ENCODE measurements around the gene KIZ.
"Not testable (repeated sequence)": the region's sequence is repeated elsewhere in the genome, so short reads cannot be mapped to it uniquely, and the experiment has no call there.

The KIZ gene

DNA sequence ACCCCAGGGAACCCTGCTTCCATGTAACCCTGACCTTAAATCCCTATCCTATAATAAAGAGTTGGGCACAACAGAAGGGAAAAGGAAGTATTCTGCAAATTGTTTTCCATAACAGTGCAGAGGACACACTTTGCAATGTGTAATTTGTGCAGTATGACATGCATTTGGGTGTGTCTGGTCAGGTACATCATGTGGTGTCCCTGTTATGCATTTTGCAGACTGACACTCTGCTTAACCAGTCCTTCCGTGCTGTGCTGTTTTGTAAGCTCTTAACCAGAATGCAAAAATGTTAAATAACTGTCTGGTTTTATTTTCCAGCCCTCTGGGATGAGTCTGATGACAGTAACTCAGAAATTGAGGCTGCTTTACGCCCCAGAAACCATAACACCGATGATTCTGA lies 120.3 kb downstream of the KIZ start:
- no peak overlapping the region for H3K4me3 ChIP-seq
- no peaks in the 10 kb centered on the region for H3K36me3 ChIP-seq (ENCODE audit: insufficient read depth, low read length)
- no peak for DNase-seq (ENCODE audit: low read depth, low spot score)
- TF ChIP-seq FOXP2 (optimal IDR thresholded peaks at IDR 0.05; ENCODE audit: control extremely low read depth, extremely low read length, insufficient read depth) (no peak), EZH2 (IDR thresholded peaks at IDR 0.05) (no peak), POLR2AphosphoS5 (IDR thresholded peaks at IDR 0.05; ENCODE audit: borderline replicate concordance, low read depth, low read length) (no peak)
- no peak overlapping the region for H3K27ac ChIP-seq
- no peaks in the 10 kb centered on the region for H3K9me3 ChIP-seq (ENCODE audit: low read depth, low read length)
- H3K9ac ChIP-seq (ENCODE audit: insufficient read length) = no peak overlapping the region

DNA sequence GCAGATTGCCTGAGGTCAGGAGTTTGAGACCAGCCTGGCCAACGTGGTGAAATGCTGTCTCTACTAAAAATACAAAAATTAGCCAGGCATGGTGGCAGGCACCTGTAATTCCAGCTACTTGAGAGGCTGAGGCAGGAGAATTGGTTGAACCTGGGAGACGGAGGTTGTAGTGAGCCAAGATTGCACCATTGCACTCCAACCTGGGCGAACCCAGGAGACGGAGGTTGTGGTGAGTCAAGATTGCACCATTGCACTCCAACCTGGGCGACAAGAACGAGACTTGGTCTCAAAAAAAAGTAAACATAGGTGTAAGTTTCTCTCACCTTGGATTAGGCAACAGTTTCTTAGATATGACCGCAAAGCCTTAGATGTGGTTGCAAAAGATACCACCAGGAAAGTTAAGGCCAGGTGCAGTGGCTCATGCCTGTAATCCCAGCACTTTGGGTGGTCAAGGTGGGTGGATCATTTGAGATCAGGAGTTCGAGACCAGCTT lies 121.8 kb downstream of the KIZ start:
- not testable (repeated sequence) for H3K9ac ChIP-seq (ENCODE audit: insufficient read length); DNase-seq (ENCODE audit: low read depth, low spot score); H3K36me3 ChIP-seq (ENCODE audit: insufficient read depth, low read length); H3K9me3 ChIP-seq (ENCODE audit: low read depth, low read length); H3K4me3 ChIP-seq; H3K27ac ChIP-seq

DNA sequence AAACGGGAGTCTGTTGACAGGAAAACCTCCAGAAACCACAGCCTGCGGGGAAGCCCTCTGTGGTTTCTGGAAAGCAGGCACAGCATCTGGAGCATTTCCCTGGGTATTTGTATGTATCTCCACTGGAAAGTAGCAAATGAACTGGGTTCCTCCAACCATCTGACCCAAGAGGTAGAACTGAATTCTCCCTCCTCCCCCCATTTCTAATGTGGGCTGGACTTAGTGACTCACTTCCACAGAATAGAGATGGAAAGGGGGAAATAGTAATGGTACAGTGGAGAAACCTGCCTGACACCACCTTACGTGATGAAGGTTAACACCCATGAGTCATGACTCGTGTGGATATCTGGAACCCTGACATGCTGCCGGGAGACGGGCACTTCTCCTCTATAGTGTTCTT lies 125.4 kb downstream of the KIZ start:
- no peak for DNase-seq (ENCODE audit: low read depth, low spot score)
- TF ChIP-seq POLR2AphosphoS5 (IDR thresholded peaks at IDR 0.05; ENCODE audit: borderline replicate concordance, low read depth, low read length) (no peak), FOXP2 (optimal IDR thresholded peaks at IDR 0.05; ENCODE audit: control extremely low read depth, extremely low read length, insufficient read depth) (no peak), EZH2 (IDR thresholded peaks at IDR 0.05) (no peak)
- no peaks in the 10 kb centered on the region for H3K9me3 ChIP-seq (ENCODE audit: low read depth, low read length)
- no peak overlapping the region for H3K9ac ChIP-seq (ENCODE audit: insufficient read length)
- H3K4me3 ChIP-seq = no peak overlapping the region
- H3K36me3 ChIP-seq (ENCODE audit: insufficient read depth, low read length) = no peaks in the 10 kb centered on the region
- H3K27ac ChIP-seq = no peak overlapping the region

DNA sequence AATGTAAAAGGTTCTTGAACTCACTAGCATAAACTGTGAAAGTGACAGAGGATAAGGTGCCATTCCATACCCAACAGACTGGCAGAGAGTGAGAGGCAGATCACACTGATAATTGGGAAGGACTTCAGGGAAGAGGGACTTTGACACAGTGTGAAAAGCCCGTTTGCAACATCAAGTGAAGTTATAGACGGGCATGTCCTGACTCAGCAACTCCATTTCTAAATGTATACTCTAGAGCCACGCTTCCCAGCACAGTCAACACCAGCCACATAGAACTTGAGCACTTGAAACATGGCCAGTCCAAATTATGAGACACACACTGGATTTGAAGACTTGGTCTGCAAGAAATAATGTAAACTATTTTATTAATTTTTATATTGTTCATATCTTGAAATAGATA lies 131.3 kb downstream of the KIZ start:
- no peak overlapping the region for H3K27ac ChIP-seq
- no peak for DNase-seq (ENCODE audit: low read depth, low spot score)
- TF ChIP-seq FOXP2 (optimal IDR thresholded peaks at IDR 0.05; ENCODE audit: control extremely low read depth, extremely low read length, insufficient read depth) (no peak), EZH2 (IDR thresholded peaks at IDR 0.05) (no peak), POLR2AphosphoS5 (IDR thresholded peaks at IDR 0.05; ENCODE audit: borderline replicate concordance, low read depth, low read length) (no peak)
- no peaks in the 10 kb centered on the region for H3K36me3 ChIP-seq (ENCODE audit: insufficient read depth, low read length)
- no peaks in the 10 kb centered on the region for H3K9me3 ChIP-seq (ENCODE audit: low read depth, low read length)
- no peak overlapping the region for H3K4me3 ChIP-seq
- H3K9ac ChIP-seq (ENCODE audit: insufficient read length) = no peak overlapping the region

DNA sequence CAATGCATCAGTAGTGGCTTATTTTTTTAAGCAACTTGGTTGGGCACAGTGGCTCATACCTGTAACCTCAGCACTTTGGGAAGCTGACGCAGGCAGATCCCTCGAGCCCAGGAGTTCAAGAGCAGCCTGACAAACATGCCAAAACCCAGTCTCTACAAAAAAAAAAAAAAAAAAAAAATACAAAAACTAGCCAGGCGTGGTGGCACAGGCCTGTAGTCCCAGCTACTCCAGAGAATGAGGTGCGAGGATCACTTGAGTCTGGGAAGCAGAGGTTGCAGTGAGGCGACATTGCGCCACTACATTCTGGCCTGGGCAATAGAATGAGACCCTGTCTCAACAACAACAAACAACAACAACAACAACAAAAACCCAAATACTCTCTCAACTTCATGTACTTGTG lies 132.5 kb downstream of the KIZ start:
- Histone ChIP-seq H3K9ac (ENCODE audit: insufficient read length) (no peak overlapping the region), H3K27ac (no peak overlapping the region), H3K4me3 (no peak overlapping the region), H3K36me3 (ENCODE audit: insufficient read depth, low read length) (no peaks in the 10 kb centered on the region), H3K9me3 (ENCODE audit: low read depth, low read length) (no peaks in the 10 kb centered on the region)
- TF ChIP-seq POLR2AphosphoS5 (IDR thresholded peaks at IDR 0.05; ENCODE audit: borderline replicate concordance, low read depth, low read length) = no peak
- no peak for TF ChIP-seq EZH2 (IDR thresholded peaks at IDR 0.05)
- no peak for TF ChIP-seq FOXP2 (optimal IDR thresholded peaks at IDR 0.05; ENCODE audit: control extremely low read depth, extremely low read length, insufficient read depth)
- DNase-seq (ENCODE audit: low read depth, low spot score) = no peak

DNA sequence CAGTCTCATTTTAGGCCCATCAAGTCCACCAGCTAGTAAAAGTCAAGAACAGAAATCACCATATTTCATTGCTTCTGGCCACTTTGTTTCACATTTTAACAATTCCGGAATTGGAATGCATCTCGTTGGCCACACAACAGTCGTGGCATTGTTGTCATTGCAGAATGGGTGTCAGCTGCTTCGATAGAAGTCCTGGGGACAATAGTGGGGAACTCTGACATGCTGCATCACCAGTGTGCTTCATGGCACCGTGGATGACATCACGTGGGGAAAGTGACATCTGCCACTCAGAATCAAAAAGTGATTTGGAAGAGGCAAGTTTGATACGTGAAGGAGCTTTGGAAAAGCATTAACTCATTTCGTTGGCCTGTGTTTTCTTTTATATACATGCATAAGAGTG lies 133.5 kb downstream of the KIZ start:
- TF ChIP-seq EZH2 (IDR thresholded peaks at IDR 0.05) = no peak
- no peak for TF ChIP-seq POLR2AphosphoS5 (IDR thresholded peaks at IDR 0.05; ENCODE audit: borderline replicate concordance, low read depth, low read length)
- no peak for TF ChIP-seq FOXP2 (optimal IDR thresholded peaks at IDR 0.05; ENCODE audit: control extremely low read depth, extremely low read length, insufficient read depth)
- H3K9ac ChIP-seq (ENCODE audit: insufficient read length) = no peak overlapping the region
- no peaks in the 10 kb centered on the region for H3K9me3 ChIP-seq (ENCODE audit: low read depth, low read length)
- no peak for DNase-seq (ENCODE audit: low read depth, low spot score)
- H3K27ac ChIP-seq = no peak overlapping the region
- no peaks in the 10 kb centered on the region for H3K36me3 ChIP-seq (ENCODE audit: insufficient read depth, low read length)
- H3K4me3 ChIP-seq = no peak overlapping the region

DNA sequence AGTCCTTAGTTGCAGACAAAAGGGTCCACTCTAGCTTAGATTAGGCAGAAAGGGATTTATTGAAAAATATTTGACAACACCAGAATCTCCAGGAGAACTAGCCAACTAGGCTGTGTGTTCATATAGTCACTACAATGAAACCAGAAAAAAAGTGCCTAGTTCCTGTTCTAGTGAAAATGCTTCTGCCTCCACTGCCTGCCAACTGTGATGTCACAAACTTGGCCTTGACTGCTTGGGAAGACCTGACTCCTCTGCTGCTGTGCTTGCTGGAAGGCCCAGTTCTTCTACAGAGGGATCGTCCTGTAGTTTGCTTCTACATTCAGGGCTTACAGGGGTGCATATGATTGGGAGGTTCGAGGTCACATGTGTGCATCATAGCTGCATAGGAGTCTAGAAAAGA lies 136.9 kb downstream of the KIZ start:
- H3K36me3 ChIP-seq (ENCODE audit: insufficient read depth, low read length) = no peaks in the 10 kb centered on the region
- TF ChIP-seq FOXP2 (optimal IDR thresholded peaks at IDR 0.05; ENCODE audit: control extremely low read depth, extremely low read length, insufficient read depth) = no peak
- H3K9ac ChIP-seq (ENCODE audit: insufficient read length) = no peak overlapping the region
- H3K4me3 ChIP-seq = no peak overlapping the region
- no peak for DNase-seq (ENCODE audit: low read depth, low spot score)
- H3K27ac ChIP-seq = no peak overlapping the region
- no peaks in the 10 kb centered on the region for H3K9me3 ChIP-seq (ENCODE audit: low read depth, low read length)

DNA sequence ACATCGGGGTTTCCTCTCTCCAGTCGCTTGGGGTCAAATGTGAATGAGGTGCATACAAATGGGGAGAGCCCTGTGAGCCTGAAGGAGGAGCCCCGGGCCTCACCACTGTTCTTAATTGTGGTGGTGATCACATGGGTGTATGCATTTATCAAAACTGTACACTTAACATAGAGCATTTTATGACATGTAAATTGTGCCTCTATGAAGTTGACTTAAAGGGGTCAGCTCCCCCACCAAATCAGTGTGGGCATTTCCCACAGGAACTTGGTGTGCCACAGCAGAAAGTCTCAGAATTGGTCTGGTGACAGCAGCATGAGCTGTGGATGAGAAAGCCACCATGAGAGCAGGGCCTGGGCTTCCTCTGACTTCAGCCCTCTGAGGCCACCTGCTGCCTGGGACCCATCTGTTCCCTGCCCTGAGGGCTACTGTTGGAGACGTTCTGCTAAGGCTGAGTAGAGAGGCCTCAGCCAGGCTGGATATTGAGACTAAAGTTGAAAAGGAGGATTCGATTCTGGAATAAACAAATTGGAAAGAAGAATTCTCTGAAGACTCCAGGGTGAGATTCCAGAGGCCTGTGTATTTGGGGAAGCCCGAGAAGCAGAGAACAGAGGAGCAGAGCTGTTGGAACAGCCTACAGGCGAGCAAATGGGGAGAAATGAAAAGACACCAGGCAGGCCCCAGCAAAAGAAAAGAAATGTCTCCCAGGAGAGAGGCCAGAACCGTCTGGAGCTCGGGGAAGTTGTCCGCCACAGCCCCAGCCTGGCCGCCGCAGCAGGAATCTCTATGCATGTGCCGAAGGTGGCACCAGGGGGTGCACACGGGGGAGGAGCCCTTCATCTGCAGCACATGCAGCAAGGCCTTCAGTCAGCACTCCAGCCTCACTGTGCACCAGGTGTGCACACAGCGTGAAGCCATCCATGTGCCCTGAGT lies 139.6 kb downstream of the KIZ start:
- Histone ChIP-seq H3K36me3 (ENCODE audit: insufficient read depth, low read length) (no peaks in the 10 kb centered on the region), H3K27ac (no peak overlapping the region), H3K9me3 (ENCODE audit: low read depth, low read length) (no peaks in the 10 kb centered on the region), H3K4me3 (no peak overlapping the region), H3K9ac (ENCODE audit: insufficient read length) (no peak overlapping the region)
- TF ChIP-seq FOXP2 (optimal IDR thresholded peaks at IDR 0.05; ENCODE audit: control extremely low read depth, extremely low read length, insufficient read depth) (no peak), EZH2 (IDR thresholded peaks at IDR 0.05) (no peak), POLR2AphosphoS5 (IDR thresholded peaks at IDR 0.05; ENCODE audit: borderline replicate concordance, low read depth, low read length) (no peak)
- no peak for DNase-seq (ENCODE audit: low read depth, low spot score)

DNA sequence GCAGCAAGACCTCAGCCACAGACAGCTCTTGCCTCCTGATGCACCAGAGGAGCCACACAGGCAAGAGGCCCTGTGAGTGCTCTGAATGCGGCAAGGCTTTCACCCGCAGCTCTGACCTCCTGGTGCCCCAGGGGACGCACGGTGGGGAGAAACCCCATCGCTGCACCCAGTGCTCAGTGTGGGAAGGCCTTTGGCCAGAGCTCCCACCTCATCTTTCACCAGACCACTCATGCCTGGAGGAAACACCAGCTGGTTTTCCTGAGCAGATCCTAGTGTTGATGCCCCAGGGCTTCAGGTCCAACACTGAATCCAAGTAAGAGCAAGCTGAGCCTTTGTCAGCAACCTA lies 140.3 kb downstream of the KIZ start:
- H3K4me3 ChIP-seq = no peak overlapping the region
- no peaks in the 10 kb centered on the region for H3K36me3 ChIP-seq (ENCODE audit: insufficient read depth, low read length)
- DNase-seq (ENCODE audit: low read depth, low spot score) = no peak
- H3K9me3 ChIP-seq (ENCODE audit: low read depth, low read length) = no peaks in the 10 kb centered on the region
- H3K9ac ChIP-seq (ENCODE audit: insufficient read length) = no peak overlapping the region
- no peak overlapping the region for H3K27ac ChIP-seq
- no peak for TF ChIP-seq FOXP2 (optimal IDR thresholded peaks at IDR 0.05; ENCODE audit: control extremely low read depth, extremely low read length, insufficient read depth)
- no peak for TF ChIP-seq POLR2AphosphoS5 (IDR thresholded peaks at IDR 0.05; ENCODE audit: borderline replicate concordance, low read depth, low read length)
- TF ChIP-seq EZH2 (IDR thresholded peaks at IDR 0.05) = no peak

All from SK-N-MC (cell line).